Neural cell (in vitro differentiated cells): ENCODE data around the gene OCIAD1.

Experiments
- CTCF ChIP-seq: fragments of 450-650 bp; IDR thresholded peaks from 2 replicates; pipeline ENCODE4 v1.5.1; 2014; ENCODE audit warnings: antibody characterized with exemption, mild to moderate bottlenecking, moderate library complexity; ENCODE audit not compliant: poor library complexity, severe bottlenecking
- EP300 ChIP-seq: fragments of 450-650 bp; conservative IDR thresholded peaks from 2 replicates; pipeline ENCODE4 v1.6.1; 2014; ENCODE audit warnings: antibody characterized with exemption, mild to moderate bottlenecking, moderate library complexity; ENCODE audit not compliant: poor library complexity, severe bottlenecking

GRCh38 chr4:48858130-48858529 is 27.2 kb downstream of the OCIAD1 start:
- TF ChIP-seq CTCF = no peak
- no peak for TF ChIP-seq EP300
